GM12878 (cell line): ENCODE results near the gene GPR63. TPM values are rescaled to one million over a fixed set of nuclear protein-coding genes. Genes with fewer than 3 reads are reported as not detected.

Experiments used
- ATAC-seq: fragments of 200-7000 bp; cut with Tn5 transposase; 3 replicates; pipeline ENCODE4 v1.9.1; 2020; ENCODE audit warnings: mild to moderate bottlenecking, moderate library complexity
- BruUV-seq: library from RNA; stranded (reverse); fragments of 400-500 nt; replicated peaks from 2 replicates; lab custom pipeline; 2021; lab: Mats Ljungman, UMichigan
- CTCF ChIA-PET: fragments of 300-600 bp; sonication (Branson Sonifier 250); formaldehyde crosslinking; extraction: SDS; loops from one replicate; lab custom pipeline; 2021; ENCODE audit warnings: inconsistent platforms; lab: Yijun Ruan, JAX
- POLR2A ChIA-PET: fragments of 350-600 bp; formaldehyde crosslinking; extraction: SDS; loops from one replicate; lab custom pipeline; 2021; ENCODE audit warnings: inconsistent platforms; lab: Charles Lee
- RAD21 ChIA-PET: fragments of 300-600 bp; sonication (Branson Sonifier 250); formaldehyde crosslinking; loops from one replicate; lab custom pipeline; 2023; ENCODE audit warnings: antibody characterized with exemption; ENCODE audit not compliant: unreplicated experiment; lab: Charles Lee
- SMC1A ChIA-PET: fragments of 300-600 bp; sonication (Branson Sonifier 250); formaldehyde crosslinking; loops from one replicate; lab custom pipeline; 2023; ENCODE audit not compliant: unreplicated experiment, uncharacterized antibody; lab: Charles Lee
- DNase-seq: peaks from one replicate; pipeline ENCODE4 v3.0.0-alpha.2; 2011; ENCODE audit warnings: low read depth, low spot score
- FAIRE-seq: peaks from 3 replicates; lab custom pipeline; 2011; peaks lifted over from hg19 to GRCh38; lab: Jason Lieb, UNC
- H2AFZ ChIP-seq: 2 replicates; pipeline ENCODE4 v1.6.0; 2011; ENCODE audit warnings: low read depth, low read length, control low read depth; ENCODE audit not compliant: control insufficient read depth
- H3K27ac ChIP-seq: 2 replicates; pipeline ENCODE4 v1.5.1; 2011; ENCODE audit warnings: control low read depth; ENCODE audit not compliant: control insufficient read depth, insufficient read depth
- H3K27me3 ChIP-seq, 2 experiments: replicated peaks in 1 of 2; 2 replicates each; pipeline versions ENCODE4 v1.6.0 to v1.6.1; 2011; ENCODE audit warnings: low read length in 1 of 2; ENCODE audit not compliant: control insufficient read depth in 2 of 2, insufficient read depth in 2 of 2
- H3K36me3 ChIP-seq, 2 experiments: 2 replicates each; pipeline ENCODE4 v1.5.1; 2011; ENCODE audit warnings: low read length in 1 of 2; ENCODE audit not compliant: control insufficient read depth in 2 of 2, insufficient read depth in 2 of 2
- H3K4me1 ChIP-seq: 2 replicates; pipeline ENCODE4 v1.6.1; 2011; ENCODE audit warnings: mild to moderate bottlenecking, low read length, moderate library complexity, mixed read lengths; ENCODE audit not compliant: control insufficient read depth, insufficient read depth
- H3K4me2 ChIP-seq: 2 replicates; pipeline ENCODE4 v1.6.0; 2011; ENCODE audit warnings: control low read depth; ENCODE audit not compliant: control insufficient read depth, insufficient read depth
- H3K4me3 ChIP-seq: fragments of 200-600 bp; sonication (generic); 2 replicates; pipeline ENCODE4 v1.5.1; 2016
- H3K79me2 ChIP-seq: 2 replicates; pipeline ENCODE4 v1.6.0; 2011; ENCODE audit warnings: low read length; ENCODE audit not compliant: control insufficient read depth, insufficient read depth
- H3K9ac ChIP-seq: 2 replicates; pipeline ENCODE4 v1.8.0; 2011; ENCODE audit warnings: low read length, control low read depth, mixed read lengths; ENCODE audit not compliant: control insufficient read depth, insufficient read depth
- H3K9me3 ChIP-seq: replicated peaks from 3 replicates; pipeline ENCODE4 v1.5.1; 2011; ENCODE audit warnings: mild to moderate bottlenecking, low read length; ENCODE audit not compliant: control insufficient read depth, insufficient read depth
- H4K20me1 ChIP-seq: 2 replicates; pipeline ENCODE4 v1.6.0; 2011; ENCODE audit not compliant: control insufficient read depth, insufficient read depth
- CBX5 ChIP-seq: sonication (generic); IDR thresholded peaks from 2 replicates; pipeline ENCODE4 v1.6.1; 2016; ENCODE audit warnings: low read depth, moderate library complexity, mild to moderate bottlenecking, inconsistent platforms
- DPF2 ChIP-seq: fragments of 450-650 bp; IDR thresholded peaks from 2 replicates; pipeline ENCODE4 v1.6.1; 2017; ENCODE audit warnings: mild to moderate bottlenecking
- ETV6 ChIP-seq, 2 experiments: fragments of 450-650 bp in 1 of 2; IDR thresholded peaks in 1 of 2; conservative IDR thresholded peaks in 1 of 2; 2 replicates each; pipeline ENCODE4 v1.6.1; 2014; ENCODE audit warnings: antibody characterized with exemption in 1 of 2, borderline replicate concordance in 1 of 2, low read depth in 1 of 2, mild to moderate bottlenecking in 1 of 2, moderate library complexity in 1 of 2
- FOXK2 ChIP-seq: fragments of 450-650 bp; IDR thresholded peaks from 2 replicates; pipeline ENCODE4 v1.6.1; 2017; ENCODE audit warnings: mild to moderate bottlenecking, moderate library complexity
- IRF3 ChIP-seq: fragments of 450-650 bp; IDR thresholded peaks from 2 replicates; pipeline ENCODE4 v1.6.1; 2014; ENCODE audit warnings: mild to moderate bottlenecking
- MLLT1 ChIP-seq: fragments of 450-650 bp; IDR thresholded peaks from 2 replicates; pipeline ENCODE4 v1.6.1; 2016; ENCODE audit warnings: mild to moderate bottlenecking
- NR2C2 ChIP-seq: IDR thresholded peaks from 2 replicates; pipeline ENCODE4 v1.6.1; 2011; ENCODE audit warnings: borderline replicate concordance, low read depth; ENCODE audit not compliant: control insufficient read depth, insufficient read length
- SREBF1 ChIP-seq: IDR thresholded peaks from 2 replicates; pipeline ENCODE4 v1.6.1; 2012; ENCODE audit warnings: mild to moderate bottlenecking, low read length
- TAF1 ChIP-seq: IDR thresholded peaks from 2 replicates; pipeline ENCODE4 v1.6.1; 2011; ENCODE audit warnings: mild to moderate bottlenecking, low read depth, low read length, borderline replicate concordance
- TARDBP ChIP-seq: IDR thresholded peaks from 2 replicates; pipeline ENCODE4 v1.6.1; 2016; ENCODE audit warnings: borderline replicate concordance
- ZNF622 ChIP-seq: fragments of 450-650 bp; IDR thresholded peaks from 2 replicates; pipeline ENCODE4 v1.6.1; 2017; ENCODE audit warnings: mild to moderate bottlenecking, inconsistent platforms
- ZNF687 ChIP-seq: fragments of 450-650 bp; IDR thresholded peaks from 2 replicates; pipeline ENCODE4 v1.6.1; 2017; ENCODE audit warnings: mild to moderate bottlenecking, moderate library complexity
- in situ Hi-C: fragments of 300-500 bp; cut with MboI; formaldehyde crosslinking; loops from 9 replicates; pipeline ENCODE4 v1.14.3; 2018; ENCODE audit warnings: mixed read lengths
- intact Hi-C: fragments of 100-400 bp; cut with micrococcal nuclease; formaldehyde crosslinking; loops from one replicate; pipeline ENCODE4 v1.14.2; 2022; ENCODE audit not compliant: unreplicated experiment
- polyA plus RNA-seq, 11 experiments: library from polyadenylated mRNA; depleted of rRNA in 4 of 11; unstranded in 6 of 11; stranded (reverse) in 5 of 11; fragments of >200 nt; fragmentation: Nextera tagmentation in 4 of 11; fragmentation: Illumina TruSeq in 1 of 11; extraction: Ambion mirVana in 4 of 11; extraction: Trizol in 1 of 11; gene quantifications; 1 replicate in 1 of 11; 2 replicates in 10 of 11; pipeline versions ENCODE4 v1.2.1 to v1.2.3, GENCODE V29; 2011 to 2016; ENCODE audit warnings: inconsistent platforms in 2 of 11, missing spikeins in 2 of 11, low read depth in 1 of 11
- total RNA-seq, 4 experiments: library from RNA; depleted of rRNA in 3 of 4; stranded (reverse); fragments of >200 nt in 3 of 4; fragmentation: Illumina TruSeq in 1 of 4; extraction: Trizol in 1 of 4; gene quantifications; 2 replicates each; pipeline versions ENCODE4 v1.2.1 to v1.2.3, GENCODE V29; 2013 to 2021

The GPR63 gene
- total and polyA plus RNA-seq, 10 of the 15 experiments (the other 5 are each of a cell fraction or from before 2014, with no cell fraction given): 1.6 to 6.6 (median 3.5) TPM

- DNase-seq (no peak), FAIRE-seq (no peak), ATAC-seq (no peak)
- no peaks in the 10 kb centered on the region for H4K20me1 ChIP-seq
- TF ChIP-seq TAF1 (no peak), FOXK2 (no peak), ZNF622 (no peak), DPF2 (no peak), SREBF1 (no peak), CBX5 (no peak), TARDBP (no peak), NR2C2 (no peak), MLLT1 (no peak), ETV6 (conservative IDR thresholded peaks at IDR 0.05 in 1 of 2, IDR thresholded peaks at IDR 0.05 in 1 of 2; ENCODE audit: borderline replicate concordance in 1 of 2, low read depth in 1 of 2) (no peak), ZNF687 (no peak), IRF3 (no peak)
- SMC1A ChIA-PET: no interaction called here
- H3K36me3 ChIP-seq: no peaks in the 10 kb centered on the region
- POLR2A ChIA-PET: no interaction called here
- H3K79me2 ChIP-seq: no peaks in the 10 kb centered on the region
- H3K4me3 ChIP-seq: no peak overlapping the region
- intact Hi-C loops: no loop called here
- H2AFZ ChIP-seq: no peak overlapping the region
- H3K27me3 ChIP-seq: no peaks in the 10 kb centered on the region; a peak in 1 of 4 replicates
- no peak overlapping the region for H3K27ac ChIP-seq
- no peaks in the 10 kb centered on the region; the same call in 2 of the 3 replicates for H3K9me3 ChIP-seq
- in situ Hi-C loops: no loop called here
- BruUV-seq: no TSS peak
- H3K9ac ChIP-seq: no peak overlapping the region
- RAD21 ChIA-PET: no interaction called here
- H3K4me1 ChIP-seq: no peaks in the 10 kb centered on the region
- no peak overlapping the region for H3K4me2 ChIP-seq
- CTCF ChIA-PET: no interaction called here
Observed at GRCh38 chr6:96861588-96861987, 24.3 kb upstream of the GPR63 start.
